Activated CD8-positive, alpha-beta T cell treated with anti-CD3 and anti-CD28 coated beads, Interleukin-2, amount 10 ng/mL, durations not matched to agents 7 days and 5 days (primary cell): ENCODE results near the gene SPIB. TPM values are rescaled to one million over a fixed set of nuclear protein-coding genes. Genes with fewer than 3 reads are reported as not detected.
"Not testable (repeated sequence)": the region's sequence is repeated elsewhere in the genome, so short reads cannot be mapped to it uniquely, and the experiment has no call there.

Source experiments
- ATAC-seq: fragments of 150-1000 bp; cut with Tn5 transposase; one replicate; pipeline ENCODE4 v1.10.0; 2021; ENCODE audit warnings: moderate library complexity
- CTCF ChIA-PET: fragments of 350-600 bp; sonication (Branson Sonifier 250); formaldehyde crosslinking; loops from one replicate; lab custom pipeline; 2021; ENCODE audit warnings: antibody characterized with exemption; lab: Charles Lee
- POLR2A ChIA-PET: fragments of 350-600 bp; sonication (Branson Sonifier 250); formaldehyde crosslinking; loops from one replicate; lab custom pipeline; 2021; ENCODE audit warnings: antibody characterized with exemption; lab: Charles Lee
- DNase-seq: peaks from one replicate; pipeline ENCODE4 v3.0.0-alpha.2; 2020
- H3K27ac Mint-ChIP-seq: one replicate; pipeline ENCODE4 v1.8.0; 2021; ENCODE audit warnings: mild to moderate bottlenecking, mixed read lengths
- H3K27me3 Mint-ChIP-seq: one replicate; pipeline ENCODE4 v1.8.0; 2021; ENCODE audit warnings: low read depth, mixed read lengths
- H3K36me3 Mint-ChIP-seq: one replicate; pipeline ENCODE4 v1.8.0; 2021; ENCODE audit warnings: low read depth, mixed read lengths
- H3K4me1 Mint-ChIP-seq: one replicate; pipeline ENCODE4 v1.8.0; 2021; ENCODE audit warnings: low read depth, mixed read lengths
- H3K4me3 Mint-ChIP-seq: one replicate; pipeline ENCODE4 v1.8.0; 2021; ENCODE audit warnings: mild to moderate bottlenecking, mixed read lengths
- H3K9me3 Mint-ChIP-seq: one replicate; pipeline ENCODE4 v1.8.0; 2022; ENCODE audit warnings: mixed read lengths; ENCODE audit not compliant: insufficient read depth
- total RNA-seq, 2 experiments: library from RNA; stranded (reverse); gene quantifications; one replicate each; pipeline ENCODE4 v1.2.3, GENCODE V29; 2021

The SPIB gene
- total RNA-seq, 2 experiments from 2014 or later, result 0.52 to 0.84 TPM

- H3K4me3 Mint-ChIP-seq, result peak overlapping the region; percentile 28
- ChIA-PET CTCF (interaction anchor here (1.0 kb wide), 2 partner anchors 9 to 76 kb away, joined by 3 read pairs; no protein-coding TSS in a partner anchor), POLR2A (interaction anchor here (0.6 kb wide), 1 partner anchor 9 kb away, joined by 3 read pairs; no protein-coding TSS in a partner anchor)
- ATAC-seq (no peak), DNase-seq (no peak)
- H3K27ac Mint-ChIP-seq, result no peak overlapping the region
- H3K9me3 Mint-ChIP-seq, result no peaks in the 10 kb centered on the region
- no peaks in the 10 kb centered on the region for H3K36me3 Mint-ChIP-seq
- peaks cover 33% of the 10 kb centered on the region for H3K27me3 Mint-ChIP-seq
- H3K4me1 Mint-ChIP-seq, result peaks cover 10% of the 10 kb centered on the region
Observed at GRCh38 chr19:50433201-50434180, 14.8 kb downstream of the SPIB start.

GRCh38 chr19:50434525-50434924, 15.8 kb downstream of the SPIB start:
- Mint-ChIP-seq H3K4me1 (peaks cover 10% of the 10 kb centered on the region), H3K4me3 (no peak overlapping the region), H3K9me3 (no peaks in the 10 kb centered on the region), H3K27me3 (peaks cover 27% of the 10 kb centered on the region), H3K27ac (no peak overlapping the region), H3K36me3 (no peaks in the 10 kb centered on the region)
- ATAC-seq (no peak), DNase-seq (no peak)
- ChIA-PET POLR2A (no interaction called here), CTCF (interaction anchor here (1.0 kb wide), 2 partner anchors 10 to 77 kb away, joined by 3 read pairs; no protein-coding TSS in a partner anchor)

- ChIA-PET CTCF (no interaction called here), POLR2A (no interaction called here)
- DNase-seq (no peak), ATAC-seq (no peak)
- H3K36me3 Mint-ChIP-seq, result no peaks in the 10 kb centered on the region
- H3K4me3 Mint-ChIP-seq, result no peak overlapping the region
- peaks cover 26% of the 10 kb centered on the region for H3K27me3 Mint-ChIP-seq
- H3K4me1 Mint-ChIP-seq, result peaks cover 10% of the 10 kb centered on the region
- no peaks in the 10 kb centered on the region for H3K9me3 Mint-ChIP-seq
- H3K27ac Mint-ChIP-seq, result no peak overlapping the region
Observed at GRCh38 chr19:50435221-50435620, 16.5 kb downstream of the SPIB start.

GRCh38 chr19:50435627-50436026, 16.9 kb downstream of the SPIB start:
- Mint-ChIP-seq H3K4me3 (no peak overlapping the region), H3K36me3 (no peaks in the 10 kb centered on the region), H3K27me3 (peaks cover 24% of the 10 kb centered on the region), H3K4me1 (peaks cover 10% of the 10 kb centered on the region), H3K27ac (no peak overlapping the region), H3K9me3 (no peaks in the 10 kb centered on the region)
- ATAC-seq (no peak), DNase-seq (no peak)
- POLR2A ChIA-PET, result no interaction called here
- CTCF ChIA-PET, result no interaction called here

GRCh38 chr19:50437862-50438449, 19.2 kb downstream of the SPIB start:
- H3K9me3 Mint-ChIP-seq, result no peaks in the 10 kb centered on the region
- ChIA-PET CTCF (no interaction called here), POLR2A (no interaction called here)
- peaks cover 19% of the 10 kb centered on the region for H3K27me3 Mint-ChIP-seq
- no peaks in the 10 kb centered on the region for H3K36me3 Mint-ChIP-seq
- H3K4me3 Mint-ChIP-seq, result no peak overlapping the region
- ATAC-seq, result no peak
- no peak overlapping the region for H3K27ac Mint-ChIP-seq
- H3K4me1 Mint-ChIP-seq, result no peaks in the 10 kb centered on the region
- no peak for DNase-seq

GRCh38 chr19:50439130-50439529, 20.4 kb downstream of the SPIB start:
- H3K27me3 Mint-ChIP-seq, result peaks cover 14% of the 10 kb centered on the region
- ATAC-seq, POLR2A ChIA-PET, H3K4me1 Mint-ChIP-seq, H3K36me3 Mint-ChIP-seq, CTCF ChIA-PET, H3K9me3 Mint-ChIP-seq, DNase-seq, H3K27ac Mint-ChIP-seq, H3K4me3 Mint-ChIP-seq: not testable (repeated sequence)

- H3K4me1 Mint-ChIP-seq, result no peaks in the 10 kb centered on the region
- H3K4me3 Mint-ChIP-seq, result no peak overlapping the region
- no peak overlapping the region for H3K27ac Mint-ChIP-seq
- no peaks in the 10 kb centered on the region for H3K9me3 Mint-ChIP-seq
- DNase-seq (no peak), ATAC-seq (no peak)
- H3K27me3 Mint-ChIP-seq, result peaks cover 4% of the 10 kb centered on the region
- CTCF ChIA-PET, result no interaction called here
- POLR2A ChIA-PET, result no interaction called here
- H3K36me3 Mint-ChIP-seq, result no peaks in the 10 kb centered on the region
Observed at GRCh38 chr19:50444059-50444458, 25.3 kb downstream of the SPIB start.

- DNase-seq (no peak), ATAC-seq (no peak)
- H3K27me3 Mint-ChIP-seq, result peaks cover 4% of the 10 kb centered on the region
- no peak overlapping the region for H3K4me3 Mint-ChIP-seq
- POLR2A ChIA-PET, result no interaction called here
- no peak overlapping the region for H3K27ac Mint-ChIP-seq
- CTCF ChIA-PET, result no interaction called here
- no peaks in the 10 kb centered on the region for H3K36me3 Mint-ChIP-seq
- H3K4me1 Mint-ChIP-seq, result no peaks in the 10 kb centered on the region
- H3K9me3 Mint-ChIP-seq, result no peaks in the 10 kb centered on the region
Observed at GRCh38 chr19:50447053-50447452, 28.3 kb downstream of the SPIB start.

GRCh38 chr19:50447750-50448149, 29.0 kb downstream of the SPIB start:
- DNase-seq (no peak), ATAC-seq (no peak)
- no peaks in the 10 kb centered on the region for H3K36me3 Mint-ChIP-seq
- no peak overlapping the region for H3K27ac Mint-ChIP-seq
- ChIA-PET POLR2A (no interaction called here), CTCF (no interaction called here)
- no peak overlapping the region for H3K4me3 Mint-ChIP-seq
- no peaks in the 10 kb centered on the region for H3K4me1 Mint-ChIP-seq
- peaks cover 4% of the 10 kb centered on the region for H3K27me3 Mint-ChIP-seq
- H3K9me3 Mint-ChIP-seq, result no peaks in the 10 kb centered on the region

- DNase-seq (no peak), ATAC-seq (no peak)
- H3K27ac Mint-ChIP-seq, result no peak overlapping the region
- H3K4me1 Mint-ChIP-seq, result no peaks in the 10 kb centered on the region
- no peaks in the 10 kb centered on the region for H3K9me3 Mint-ChIP-seq
- ChIA-PET POLR2A (no interaction called here), CTCF (interaction anchor here (1.8 kb wide), 1 partner anchor 11 kb away, joined by 7 read pairs; no protein-coding TSS in a partner anchor)
- H3K4me3 Mint-ChIP-seq, result no peak overlapping the region
- no peaks in the 10 kb centered on the region for H3K36me3 Mint-ChIP-seq
- no peaks in the 10 kb centered on the region for H3K27me3 Mint-ChIP-seq
Observed at GRCh38 chr19:50449236-50449899, 30.6 kb downstream of the SPIB start.

GRCh38 chr19:50450369-50451222, 31.9 kb downstream of the SPIB start:
- no peaks in the 10 kb centered on the region for H3K9me3 Mint-ChIP-seq
- DNase-seq, result no peak
- H3K4me1 Mint-ChIP-seq, result no peaks in the 10 kb centered on the region
- CTCF ChIA-PET, result interaction anchor here (1.0 to 1.8 kb wide), 2 partner anchors 10 to 93 kb away, joined by 3 to 7 read pairs; no protein-coding TSS in a partner anchor
- no peaks in the 10 kb centered on the region for H3K36me3 Mint-ChIP-seq
- ATAC-seq, result no peak
- no peaks in the 10 kb centered on the region for H3K27me3 Mint-ChIP-seq
- H3K4me3 Mint-ChIP-seq, result no peak overlapping the region
- H3K27ac Mint-ChIP-seq, result no peak overlapping the region
- POLR2A ChIA-PET, result interaction anchor here (0.7 kb wide), 1 partner anchor 57 kb away, joined by 3 read pairs; no protein-coding TSS in a partner anchor
